DND-41 (cell line): ENCODE data around the gene ARSB.
"Not testable (repeated sequence)": the region's sequence is repeated elsewhere in the genome, so short reads cannot be mapped to it uniquely, and the experiment has no call there.

Experiments
- ATAC-seq: fragments of 200-7000 bp; cut with Tn5 transposase; 3 replicates; pipeline ENCODE4 v1.9.1; 2021; ENCODE audit warnings: low read depth; ENCODE audit not compliant: insufficient read depth
- DNase-seq: peaks from one replicate; pipeline ENCODE4 v3.0.0-alpha.2; 2020
- H2AFZ ChIP-seq: 2 replicates; pipeline ENCODE4 v1.6.0; 2012; ENCODE audit warnings: low read depth, low read length
- H3K27ac ChIP-seq: 2 replicates; pipeline ENCODE4 v1.5.1; 2012; ENCODE audit warnings: low read length, inconsistent platforms
- H3K27me3 ChIP-seq: fragments of 200-600 bp; sonication (generic); 2 replicates; pipeline ENCODE4 v1.6.0; 2012; ENCODE audit warnings: low read length, mild to moderate bottlenecking, inconsistent platforms; ENCODE audit not compliant: insufficient read depth, poor library complexity
- H3K36me3 ChIP-seq: 2 replicates; pipeline ENCODE4 v1.5.1; 2012; ENCODE audit warnings: low read length, inconsistent platforms; ENCODE audit not compliant: insufficient read depth
- H3K4me1 ChIP-seq: 2 replicates; pipeline ENCODE4 v1.5.1; 2012; ENCODE audit warnings: mild to moderate bottlenecking, low read length; ENCODE audit not compliant: insufficient read depth
- H3K4me2 ChIP-seq: 2 replicates; pipeline ENCODE4 v1.6.0; 2012; ENCODE audit warnings: mild to moderate bottlenecking, moderate library complexity, low read length, inconsistent platforms; ENCODE audit not compliant: insufficient read depth
- H3K4me3 ChIP-seq, 2 experiments: fragments of 200-600 bp in 1 of 2; shearing (Covaris generic) in 1 of 2; 2 replicates each; pipeline ENCODE4 v1.5.1; 2012 to 2016; ENCODE audit warnings: inconsistent platforms in 2 of 2, low read length in 2 of 2, mild to moderate bottlenecking in 2 of 2, low read depth in 1 of 2, moderate library complexity in 1 of 2
- H3K79me2 ChIP-seq: 2 replicates; pipeline ENCODE4 v1.6.0; 2012; ENCODE audit warnings: low read length, inconsistent platforms; ENCODE audit not compliant: insufficient read depth
- H3K9ac ChIP-seq: 2 replicates; pipeline ENCODE4 v1.6.0; 2012; ENCODE audit warnings: low read depth, mild to moderate bottlenecking, inconsistent platforms, low read length, moderate library complexity
- H3K9me3 ChIP-seq: 2 replicates; pipeline ENCODE4 v1.5.1; 2012; ENCODE audit warnings: low read length, moderate library complexity, mild to moderate bottlenecking, inconsistent platforms; ENCODE audit not compliant: insufficient read depth, severe bottlenecking
- H4K20me1 ChIP-seq: 2 replicates; pipeline ENCODE4 v1.6.0; 2012; ENCODE audit warnings: low read length; ENCODE audit not compliant: insufficient read depth
- CTCF ChIP-seq: IDR thresholded peaks from 2 replicates; pipeline ENCODE4 v1.5.1; 2012; ENCODE audit warnings: borderline replicate concordance, low read length, moderate library complexity, mild to moderate bottlenecking; ENCODE audit not compliant: poor library complexity, severe bottlenecking; ENCODE audit errors: extremely low read depth
- EZH2 ChIP-seq: IDR thresholded peaks from 3 replicates; pipeline ENCODE4 v1.6.1; 2012; ENCODE audit warnings: borderline replicate concordance, low read depth, mild to moderate bottlenecking, moderate library complexity, low read length, inconsistent platforms; ENCODE audit not compliant: severe bottlenecking

Gene ARSB

GRCh38 chr5:78734094-78734845 lies 250.8 kb downstream of the ARSB start:
- no peaks in the 10 kb centered on the region for H3K79me2 ChIP-seq
- H3K27ac ChIP-seq: no peak overlapping the region
- TF ChIP-seq CTCF (no peak), EZH2 (no peak)
- ATAC-seq: no peak
- H3K4me2 ChIP-seq: no peak overlapping the region
- H3K9ac ChIP-seq: no peak overlapping the region
- H3K9me3 ChIP-seq: no peaks in the 10 kb centered on the region
- H3K4me3 ChIP-seq: no peak overlapping the region
- H3K36me3 ChIP-seq: no peaks in the 10 kb centered on the region
- no peaks in the 10 kb centered on the region for H3K27me3 ChIP-seq
- DNase-seq: no peak
- H3K4me1 ChIP-seq: no peaks in the 10 kb centered on the region
- no peaks in the 10 kb centered on the region for H4K20me1 ChIP-seq
- no peak overlapping the region for H2AFZ ChIP-seq

GRCh38 chr5:78732721-78733120 lies 252.4 kb downstream of the ARSB start:
- H3K4me2 ChIP-seq, H3K9ac ChIP-seq, H3K4me3 ChIP-seq, H3K79me2 ChIP-seq, H3K27ac ChIP-seq, H3K36me3 ChIP-seq, H4K20me1 ChIP-seq, H3K4me1 ChIP-seq, H3K27me3 ChIP-seq, ATAC-seq, DNase-seq, H3K9me3 ChIP-seq, H2AFZ ChIP-seq: not testable (repeated sequence)

- Histone ChIP-seq H3K27ac (no peak overlapping the region), H3K9me3 (no peaks in the 10 kb centered on the region), H3K9ac (no peak overlapping the region), H3K79me2 (no peaks in the 10 kb centered on the region), H3K36me3 (no peaks in the 10 kb centered on the region), H3K4me1 (no peaks in the 10 kb centered on the region), H4K20me1 (no peaks in the 10 kb centered on the region), H3K4me2 (no peak overlapping the region), H2AFZ (no peak overlapping the region), H3K27me3 (no peaks in the 10 kb centered on the region), H3K4me3 (no peak overlapping the region)
- no peak for TF ChIP-seq CTCF
- TF ChIP-seq EZH2: no peak
- no peak for ATAC-seq
- DNase-seq: no peak
Measured at GRCh38 chr5:78731884-78732283, 253.2 kb downstream of the ARSB start.

- ATAC-seq: no peak
- H3K4me2 ChIP-seq: no peak overlapping the region
- H3K4me3 ChIP-seq: no peak overlapping the region
Measured at GRCh38 chr5:78730300-78731094, 254.6 kb downstream of the ARSB start.

More at GRCh38 chr5:78730300-78731094, 254.6 kb downstream of the ARSB start:
- H3K36me3 ChIP-seq: no peaks in the 10 kb centered on the region
- no peak for DNase-seq
- H3K9me3 ChIP-seq: no peaks in the 10 kb centered on the region
- no peak for TF ChIP-seq EZH2
- TF ChIP-seq CTCF: no peak
- H3K79me2 ChIP-seq: no peaks in the 10 kb centered on the region
- H2AFZ ChIP-seq: no peak overlapping the region
- no peak overlapping the region for H3K9ac ChIP-seq
- no peak overlapping the region for H3K27ac ChIP-seq
- no peaks in the 10 kb centered on the region for H3K4me1 ChIP-seq
- H4K20me1 ChIP-seq: no peaks in the 10 kb centered on the region
- H3K27me3 ChIP-seq: no peaks in the 10 kb centered on the region
